IMR-90 (cell line): ENCODE measurements around the gene NFASC. TPM values are rescaled to one million over a fixed set of nuclear protein-coding genes. Genes with fewer than 3 reads are reported as not detected.

Experiments
- ATAC-seq: fragments of 200-7000 bp; cut with Tn5 transposase; 2 replicates; pipeline ENCODE4 v1.9.1; 2020; ENCODE audit warnings: low read depth, mild to moderate bottlenecking, moderate library complexity
- BruUV-seq: library from RNA; stranded (reverse); fragments of 400-500 nt; replicated peaks from 2 replicates; lab custom pipeline; 2021; lab: Mats Ljungman, UMichigan
- CTCF ChIA-PET: fragments of 300-600 bp; formaldehyde crosslinking; extraction: SDS; loops from one replicate; lab custom pipeline; 2021; ENCODE audit warnings: antibody characterized with exemption; lab: Yijun Ruan, JAX
- POLR2A ChIA-PET: fragments of 300-600 bp; sonication (Branson Sonifier 250); formaldehyde crosslinking; loops from one replicate; lab custom pipeline; 2022; ENCODE audit warnings: antibody characterized with exemption; ENCODE audit not compliant: unreplicated experiment; lab: Charles Lee
- DNase-seq: peaks from one replicate; pipeline ENCODE4 v3.0.0; 2013
- H2AFZ ChIP-seq: replicated peaks from 2 replicates; pipeline ENCODE3; 2013; ENCODE audit warnings: low read length, mild to moderate bottlenecking; ENCODE audit not compliant: poor library complexity
- H2AK5ac ChIP-seq: 2 replicates; pipeline ENCODE4 v1.6.1; 2013; ENCODE audit warnings: low read depth, low read length, inconsistent platforms
- H2AK9ac ChIP-seq: replicated peaks from 2 replicates; pipeline ENCODE3; 2013; ENCODE audit warnings: mild to moderate bottlenecking, low read depth, low read length, moderate library complexity; ENCODE audit not compliant: poor library complexity
- H2BK120ac ChIP-seq: 2 replicates; pipeline ENCODE4 v1.6.1; 2013; ENCODE audit warnings: low read depth, low read length, inconsistent platforms
- H2BK15ac ChIP-seq: 3 replicates; pipeline ENCODE4 v1.6.1; 2013; ENCODE audit warnings: low read depth, low read length, inconsistent platforms
- H2BK20ac ChIP-seq: 2 replicates; pipeline ENCODE4 v1.6.1; 2013; ENCODE audit warnings: low read depth, mild to moderate bottlenecking, inconsistent platforms, low read length, moderate library complexity
- H2BK5ac ChIP-seq: 2 replicates; pipeline ENCODE4 v1.6.1; 2013; ENCODE audit warnings: mild to moderate bottlenecking, low read depth, low read length, inconsistent platforms; ENCODE audit not compliant: poor library complexity, severe bottlenecking
- H3K14ac ChIP-seq: replicated peaks from 2 replicates; pipeline ENCODE4 v1.6.1; 2013; ENCODE audit warnings: low read depth, low read length, inconsistent platforms
- H3K18ac ChIP-seq: 2 replicates; pipeline ENCODE4 v1.6.1; 2013; ENCODE audit warnings: low read depth, low read length, control low read depth
- H3K23ac ChIP-seq: 2 replicates; pipeline ENCODE4 v1.6.1; 2013; ENCODE audit warnings: low read depth, low read length, inconsistent platforms
- H3K27ac ChIP-seq: 2 replicates; pipeline ENCODE4 v1.5.1; 2013; ENCODE audit warnings: mild to moderate bottlenecking, control low read depth, low read length; ENCODE audit not compliant: insufficient read depth
- H3K27me3 ChIP-seq: 2 replicates; pipeline ENCODE4 v1.6.1; 2013; ENCODE audit warnings: low read length; ENCODE audit not compliant: control insufficient read depth, insufficient read depth
- H3K36me3 ChIP-seq: 2 replicates; pipeline ENCODE4 v1.6.1; 2013; ENCODE audit warnings: low read length, mixed read lengths; ENCODE audit not compliant: control insufficient read depth, insufficient read depth
- H3K4ac ChIP-seq: 2 replicates; pipeline ENCODE4 v1.6.1; 2013; ENCODE audit warnings: low read depth, low read length, inconsistent platforms
- H3K4me1 ChIP-seq: 2 replicates; pipeline ENCODE4 v1.6.1; 2013; ENCODE audit warnings: low read length, mixed read lengths; ENCODE audit not compliant: control insufficient read depth, insufficient read depth
- H3K4me2 ChIP-seq: 2 replicates; pipeline ENCODE4 v1.6.1; 2013; ENCODE audit warnings: low read depth, mild to moderate bottlenecking, control low read depth, low read length, moderate library complexity
- H3K4me3 ChIP-seq: 2 replicates; pipeline ENCODE4 v1.5.1; 2013; ENCODE audit warnings: low read depth, mild to moderate bottlenecking, control low read depth, low read length, moderate library complexity; ENCODE audit not compliant: insufficient read depth
- H3K56ac ChIP-seq: 2 replicates; pipeline ENCODE4 v1.6.1; 2013; ENCODE audit warnings: low read length, inconsistent platforms; ENCODE audit not compliant: insufficient read depth; ENCODE audit errors: extremely low read depth
- H3K79me1 ChIP-seq, 2 experiments: 2 replicates each; pipeline ENCODE4 v1.6.1; 2013; ENCODE audit warnings: low read length in 2 of 2, inconsistent platforms in 1 of 2, low read depth in 1 of 2
- H3K9ac ChIP-seq: 2 replicates; pipeline ENCODE4 v1.6.1; 2013; ENCODE audit warnings: low read depth, low read length, control low read depth
- H3K9me1 ChIP-seq: 2 replicates; pipeline ENCODE4 v1.6.1; 2013; ENCODE audit warnings: low read length, inconsistent platforms; ENCODE audit not compliant: insufficient read depth
- H3K9me3 ChIP-seq: 2 replicates; pipeline ENCODE4 v1.6.1; 2013; ENCODE audit warnings: low read length; ENCODE audit not compliant: control insufficient read depth, insufficient read depth
- H4K20me1 ChIP-seq: 2 replicates; pipeline ENCODE4 v1.6.1; 2013; ENCODE audit warnings: low read length, inconsistent platforms; ENCODE audit not compliant: insufficient read depth
- H4K5ac ChIP-seq: 2 replicates; pipeline ENCODE4 v1.6.1; 2013; ENCODE audit warnings: mild to moderate bottlenecking, low read depth, low read length, control low read depth
- H4K8ac ChIP-seq, 2 experiments: 2 replicates each; pipeline ENCODE4 v1.6.1; 2013; ENCODE audit warnings: low read depth in 2 of 2, low read length in 2 of 2, control low read depth in 1 of 2, inconsistent platforms in 1 of 2
- H4K91ac ChIP-seq: 2 replicates; pipeline ENCODE4 v1.6.1; 2013; ENCODE audit warnings: low read depth, low read length, inconsistent platforms; ENCODE audit not compliant: insufficient read depth
- POLR2A ChIP-seq: IDR thresholded peaks from 2 replicates; pipeline ENCODE4 v1.6.1; 2012; ENCODE audit warnings: mild to moderate bottlenecking, low read depth, low read length
- RCOR1 ChIP-seq: IDR thresholded peaks from 2 replicates; pipeline ENCODE4 v1.6.1; 2012; ENCODE audit warnings: mild to moderate bottlenecking, low read length, improper control_type of control experiment; ENCODE audit not compliant: insufficient replicate concordance
- WGBS, 2 experiments: methylation state at CpG; one replicate each; pipeline versions ENCODE4 v1.1.5 to v1.1.7; 2013; ENCODE audit warnings: missing lambda C conversion rate in 2 of 2; ENCODE audit not compliant: insufficient read length in 1 of 2; ENCODE audit errors: extremely low coverage in 2 of 2; 5-methylcytosine and 5-hydroxymethylcytosine counted together
- dilution Hi-C: fragments of 300-500 bp; cut with HindIII; formaldehyde crosslinking; loops from one replicate; pipeline ENCODE4 v1.14.3; 2018; ENCODE audit warnings: low sequenced_read_pairs; ENCODE audit not compliant: unreplicated experiment
- in situ Hi-C: fragments of 300-500 bp; cut with MboI; formaldehyde crosslinking; loops from 3 replicates; pipeline ENCODE4 v1.14.3; 2019; ENCODE audit warnings: low sequenced_read_pairs, inconsistent platforms, mixed read lengths
- intact Hi-C: fragments of 100-400 bp; cut with micrococcal nuclease; formaldehyde crosslinking; loops from 2 replicates; pipeline ENCODE4 v1.10.0; 2022
- polyA plus RNA-seq, 3 experiments: library from polyadenylated mRNA; depleted of rRNA; stranded (reverse); fragments of >200 nt; gene quantifications; 2 replicates each; pipeline ENCODE4 v1.2.3, GENCODE V29; 2012; ENCODE audit warnings: low replicate concordance in 1 of 3
- total RNA-seq: library from RNA; depleted of rRNA; stranded (reverse); fragments of >200 nt; gene quantifications from 2 replicates; pipeline ENCODE4 v1.2.3, GENCODE V29; 2012

The NFASC gene
- total and polyA plus RNA-seq, 2 of the 4 experiments (the other 2 are of a cell fraction) = 0.18 to 0.79 TPM

- H3K4me3 ChIP-seq = no peak overlapping the region
- H3K4me2 ChIP-seq = no peak overlapping the region
- H3K36me3 ChIP-seq = no peaks in the 10 kb centered on the region
- dilution Hi-C loops = no loop called here
- no peaks in the 10 kb centered on the region for H4K20me1 ChIP-seq
- no TSS peak for BruUV-seq
- no peak overlapping the region for H2AK9ac ChIP-seq
- no peak overlapping the region for H3K18ac ChIP-seq
- intact Hi-C loops = no loop called here
- H3K23ac ChIP-seq = no peak overlapping the region
- no peaks in the 10 kb centered on the region for H3K9me3 ChIP-seq
- no peak for TF ChIP-seq RCOR1
- no peak for TF ChIP-seq POLR2A
- no peak overlapping the region for H4K91ac ChIP-seq
- H2AFZ ChIP-seq = no peak overlapping the region
- H3K4me1 ChIP-seq = no peaks in the 10 kb centered on the region
- in situ Hi-C loops = no loop called here
- no peaks in the 10 kb centered on the region for H3K9me1 ChIP-seq
- no peak overlapping the region for H2BK20ac ChIP-seq
- no peak for ATAC-seq
- H3K56ac ChIP-seq = no peak overlapping the region
- no peaks in the 10 kb centered on the region for H3K79me1 ChIP-seq
- no peak overlapping the region for H3K27ac ChIP-seq
- H4K8ac ChIP-seq = no peak overlapping the region
- POLR2A ChIA-PET = no interaction called here
- no peak overlapping the region for H3K4ac ChIP-seq
- no peak overlapping the region for H3K14ac ChIP-seq
- no peak overlapping the region for H4K5ac ChIP-seq
- DNase-seq = no peak
- H2BK120ac ChIP-seq = no peak overlapping the region
- H3K9ac ChIP-seq = no peak overlapping the region
- H2AK5ac ChIP-seq = no peak overlapping the region
- no CpG with 5 or more reads among the region's 2 CpGs for WGBS, 2 experiments
- peaks cover 53% of the 10 kb centered on the region for H3K27me3 ChIP-seq
- H2BK5ac ChIP-seq = no peak overlapping the region
- CTCF ChIA-PET = no interaction called here
- no peak overlapping the region for H2BK15ac ChIP-seq
Observed at GRCh38 chr1:205018381-205018780, 147.7 kb downstream of the NFASC start.
